BLaER1 treated with 17β-estradiol and CSF1 and Interleukin-3, amounts not matched to agents 10 nM and 100 nM (cell line): ENCODE data around the gene FTO.

Experiments
- H3K27ac ChIP-seq, 11 experiments: shearing (Covaris generic); formaldehyde crosslinking; 2 replicates each; pipeline ENCODE4 v1.8.1; 2022
- H3K27me3 ChIP-seq, 11 experiments: shearing (Covaris generic); formaldehyde crosslinking; 2 replicates each; pipeline ENCODE4 v1.8.1; 2022
- H3K36me3 ChIP-seq, 11 experiments: shearing (Covaris generic); formaldehyde crosslinking; 2 replicates each; pipeline ENCODE4 v1.8.1; 2022
- H3K4me1 ChIP-seq, 10 experiments: shearing (Covaris generic); formaldehyde crosslinking; 2 replicates each; pipeline ENCODE4 v1.8.1; 2022
- H3K4me2 ChIP-seq, 11 experiments: shearing (Covaris generic); formaldehyde crosslinking; 2 replicates each; pipeline ENCODE4 v1.8.1; 2022
- H3K4me3 ChIP-seq, 10 experiments: shearing (Covaris generic); formaldehyde crosslinking; 2 replicates each; pipeline ENCODE4 v1.8.1; 2022
- H3K9ac ChIP-seq, 11 experiments: shearing (Covaris generic); formaldehyde crosslinking; 2 replicates each; pipeline ENCODE4 v1.8.1; 2022
- H3K9me3 ChIP-seq, 11 experiments: shearing (Covaris generic); formaldehyde crosslinking; replicated peaks in 1 of 11; 2 replicates each; pipeline ENCODE4 v1.8.1; 2022
- H4K20me1 ChIP-seq, 11 experiments: shearing (Covaris generic); formaldehyde crosslinking; 2 replicates each; pipeline ENCODE4 v1.8.1; 2022
- Cebpa-rat ChIP-seq, 11 experiments: shearing (Covaris generic); IDR thresholded peaks; 2 replicates each; pipeline ENCODE4 v1.8.1; 2022

Gene FTO

GRCh38 chr16:53755026-53755910, 51.3 kb downstream of the FTO start:
- TF ChIP-seq Cebpa-rat (IDR thresholded peaks at IDR 0.05) = no peak

GRCh38 chr16:53756275-53756996, 52.5 kb downstream of the FTO start:
- H3K9me3 ChIP-seq = peaks cover 0 to 6% (median 0%) of the 10 kb centered on the region in 11 experiments; a peak in 3 of 22 replicates
- no peak overlapping the region for H3K4me3 ChIP-seq
- TF ChIP-seq Cebpa-rat (IDR thresholded peaks at IDR 0.05) = no peak
- no peak overlapping the region for H3K9ac ChIP-seq
- H3K4me1 ChIP-seq = peaks cover 0 to 15% (median 8%) of the 10 kb centered on the region in 10 experiments; a peak in 10 of 20 replicates
- peaks cover 0 to 49% (median 24%) of the 10 kb centered on the region in 11 experiments; a peak in 14 of 22 replicates for H4K20me1 ChIP-seq
- H3K27me3 ChIP-seq = no peaks in the 10 kb centered on the region
- H3K4me2 ChIP-seq = peak overlapping the region in 1 of 11 experiments; percentile 15; a peak in 1 of 22 replicates
- H3K27ac ChIP-seq = no peak overlapping the region
- no peaks in the 10 kb centered on the region for H3K36me3 ChIP-seq

More at GRCh38 chr16:53755026-53755910, 51.3 kb downstream of the FTO start:
- peaks cover 0 to 14% (median 6%) of the 10 kb centered on the region in 10 experiments; a peak in 9 of 20 replicates for H3K4me1 ChIP-seq
- H3K27me3 ChIP-seq = no peaks in the 10 kb centered on the region
- no peaks in the 10 kb centered on the region for H3K36me3 ChIP-seq
- H3K9ac ChIP-seq = no peak overlapping the region
- peaks cover 0 to 6% (median 0%) of the 10 kb centered on the region in 11 experiments; a peak in 2 of 22 replicates for H3K9me3 ChIP-seq
- no peak overlapping the region for H3K27ac ChIP-seq
- no peak overlapping the region for H3K4me3 ChIP-seq
- peaks cover 0 to 52% (median 24%) of the 10 kb centered on the region in 11 experiments; a peak in 13 of 22 replicates for H4K20me1 ChIP-seq
- peak overlapping the region in 2 of 11 experiments; percentile 14 to 15; a peak in 2 of 22 replicates for H3K4me2 ChIP-seq

GRCh38 chr16:53757971-53758609, 54.1 kb downstream of the FTO start:
- H3K9ac ChIP-seq = no peak overlapping the region
- no peak for TF ChIP-seq Cebpa-rat (IDR thresholded peaks at IDR 0.05)
- no peak overlapping the region for H3K4me2 ChIP-seq
- H3K4me1 ChIP-seq = peaks cover 0 to 32% (median 10%) of the 10 kb centered on the region in 10 experiments; a peak in 11 of 20 replicates
- H3K9me3 ChIP-seq = peaks cover 0 to 6% (median 0%) of the 10 kb centered on the region in 11 experiments; a peak in 3 of 22 replicates
- no peak overlapping the region for H3K4me3 ChIP-seq
- no peaks in the 10 kb centered on the region for H3K36me3 ChIP-seq
- H3K27me3 ChIP-seq = no peaks in the 10 kb centered on the region
- no peak overlapping the region for H3K27ac ChIP-seq
- peaks cover 0 to 56% (median 22%) of the 10 kb centered on the region in 11 experiments; a peak in 14 of 22 replicates for H4K20me1 ChIP-seq

- Histone ChIP-seq H3K4me3 (no peak overlapping the region), H3K4me2 (peak overlapping the region in 4 of 11 experiments; percentile 34 to 46 (median 41); a peak in 6 of 22 replicates), H3K27me3 (no peaks in the 10 kb centered on the region), H4K20me1 (peaks cover 0 to 58% (median 15%) of the 10 kb centered on the region in 11 experiments; a peak in 11 of 22 replicates), H3K4me1 (peaks cover 0 to 25% (median 0%) of the 10 kb centered on the region in 10 experiments; a peak in 6 of 20 replicates), H3K9me3 (peaks cover 0 to 6% (median 0%) of the 10 kb centered on the region in 11 experiments; a peak in 3 of 22 replicates), H3K9ac (peak overlapping the region in 3 of 11 experiments; percentile 18 to 29 (median 26); a peak in 1 of 22 replicates), H3K27ac (peak overlapping the region in 3 of 11 experiments; percentile 11 to 66 (median 42); a peak in 5 of 22 replicates), H3K36me3 (peaks cover 0 to 5% (median 0%) of the 10 kb centered on the region in 11 experiments; a peak in 1 of 22 replicates)
- TF ChIP-seq Cebpa-rat (IDR thresholded peaks at IDR 0.05) = no peak
Measured at GRCh38 chr16:53761962-53762703, 58.2 kb downstream of the FTO start.

- Histone ChIP-seq H3K27me3 (no peaks in the 10 kb centered on the region), H3K4me2 (no peak overlapping the region), H3K36me3 (peaks cover 0 to 5% (median 0%) of the 10 kb centered on the region in 11 experiments; a peak in 1 of 22 replicates), H3K9me3 (no peaks in the 10 kb centered on the region), H3K4me3 (no peak overlapping the region), H3K9ac (no peak overlapping the region), H3K4me1 (peaks cover 16 to 51% (median 22%) of the 10 kb centered on the region in 10 experiments), H3K27ac (no peak overlapping the region), H4K20me1 (peaks cover 0 to 78% (median 31%) of the 10 kb centered on the region in 11 experiments; a peak in 11 of 22 replicates)
- no peak for TF ChIP-seq Cebpa-rat (IDR thresholded peaks at IDR 0.05)
Measured at GRCh38 chr16:53766304-53767016, 62.5 kb downstream of the FTO start.

GRCh38 chr16:53768167-53768566, 64.2 kb downstream of the FTO start:
- TF ChIP-seq Cebpa-rat (IDR thresholded peaks at IDR 0.05) = no peak
- peak overlapping the region in 3 of 11 experiments; percentile 5 to 32 (median 9); a peak in 3 of 22 replicates for H3K4me2 ChIP-seq
- H3K27ac ChIP-seq = no peak overlapping the region
- H3K27me3 ChIP-seq = no peaks in the 10 kb centered on the region
- no peaks in the 10 kb centered on the region for H3K9me3 ChIP-seq
- peaks cover 0 to 83% (median 38%) of the 10 kb centered on the region in 11 experiments; a peak in 13 of 22 replicates for H4K20me1 ChIP-seq
- H3K4me3 ChIP-seq = no peak overlapping the region
- no peak overlapping the region for H3K9ac ChIP-seq
- H3K36me3 ChIP-seq = peaks cover 0 to 5% (median 0%) of the 10 kb centered on the region in 11 experiments; a peak in 1 of 22 replicates
- H3K4me1 ChIP-seq = peaks cover 32 to 51% (median 39%) of the 10 kb centered on the region in 10 experiments

GRCh38 chr16:53768593-53768992, 64.6 kb downstream of the FTO start:
- Histone ChIP-seq H3K9me3 (no peaks in the 10 kb centered on the region), H3K4me3 (no peak overlapping the region), H3K9ac (no peak overlapping the region), H3K4me1 (peaks cover 36 to 54% (median 44%) of the 10 kb centered on the region in 10 experiments), H3K27me3 (no peaks in the 10 kb centered on the region), H3K36me3 (peaks cover 0 to 5% (median 0%) of the 10 kb centered on the region in 11 experiments; a peak in 1 of 22 replicates), H3K27ac (no peak overlapping the region), H3K4me2 (peak overlapping the region in 3 of 11 experiments; percentile 5 to 32 (median 9); a peak in 3 of 22 replicates), H4K20me1 (peaks cover 0 to 83% (median 42%) of the 10 kb centered on the region in 11 experiments; a peak in 13 of 22 replicates)
- TF ChIP-seq Cebpa-rat (IDR thresholded peaks at IDR 0.05) = no peak
